ENCODE results near the gene MACO1. TPM values are rescaled to one million over a fixed set of nuclear protein-coding genes. Genes with fewer than 3 reads are reported as not detected.
"Not testable (repeated sequence)": the region's sequence is repeated elsewhere in the genome, so short reads cannot be mapped to it uniquely, and the experiment has no call there.

MACO1 gene
- total RNA-seq, 1 experiment from 2014 or later, result 9.8 TPM

DNA sequence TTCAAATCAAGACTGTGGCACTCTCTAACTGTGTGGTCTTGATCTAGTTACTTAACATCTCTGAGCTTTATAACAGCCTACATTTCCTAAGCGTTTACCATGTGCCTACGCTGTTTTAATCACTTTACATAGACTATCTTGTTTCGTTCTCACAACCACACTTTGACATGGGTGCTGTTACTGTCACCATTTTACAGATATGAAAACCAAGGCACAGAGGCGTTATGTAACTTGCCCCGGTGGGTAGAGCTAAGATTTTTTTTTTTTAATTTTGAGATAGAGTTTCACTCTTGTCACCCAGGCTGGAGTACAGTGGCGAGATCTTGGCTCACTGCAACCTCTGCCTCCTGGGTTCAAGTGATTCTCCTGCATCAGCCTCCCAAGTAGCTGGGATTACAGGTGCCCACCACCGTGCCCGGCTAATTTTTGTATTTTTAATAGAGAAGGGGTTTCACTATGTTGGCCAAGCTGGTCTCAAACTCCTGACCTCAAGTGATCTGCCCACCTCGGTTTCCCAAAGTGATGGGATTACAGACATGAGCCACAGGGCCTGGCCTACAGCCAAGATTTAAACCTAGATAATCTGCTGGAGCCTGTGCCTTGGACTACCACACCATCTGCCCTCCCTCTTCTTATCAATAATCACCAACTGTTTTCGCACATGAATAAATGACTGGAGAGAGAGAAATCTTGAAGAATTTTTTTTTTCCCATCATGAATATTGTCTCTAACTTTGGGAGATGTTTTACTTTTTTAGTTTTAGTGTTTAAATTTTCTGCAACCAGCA lies 20.9 kb upstream of the MACO1 start:
- intact Hi-C loops (cut with micrococcal nuclease); POLR2A ChIA-PET; DNase-seq (ENCODE audit: low read depth, low spot score); H3K4me2 ChIP-seq (ENCODE audit: low read length); ATAC-seq; BruUV-seq (replicated peaks); CTCF ChIA-PET; H4K20me1 ChIP-seq (ENCODE audit: insufficient read depth); H3K36me3 ChIP-seq (ENCODE audit: control insufficient read depth in 1 of 2, insufficient read depth in 2 of 2, low read length in 2 of 2); H3K9ac ChIP-seq (ENCODE audit: low read length); H2AFZ ChIP-seq (ENCODE audit: low read depth, low read length, poor library complexity, severe bottlenecking); H3K79me2 ChIP-seq (ENCODE audit: insufficient read depth, low read length); RAD21 ChIA-PET (ENCODE audit: low non-redundant PET in 1 of 2, low total read pairs in 2 of 2, uncharacterized antibody in 2 of 2, unreplicated experiment in 2 of 2); H3K27ac ChIP-seq (ENCODE audit: low read depth, low read length); H3K4me1 ChIP-seq (ENCODE audit: control insufficient read depth in 1 of 2, insufficient read depth in 2 of 2, low read length in 2 of 2); H3K9me3 ChIP-seq (ENCODE audit: control insufficient read depth in 1 of 2, insufficient read depth in 1 of 2, low read depth in 1 of 2, low read length in 2 of 2); H3K9me2 ChIP-seq (ENCODE audit: insufficient read depth); H3K27me3 ChIP-seq (ENCODE audit: insufficient read depth, low read length); H3K4me3 ChIP-seq (replicated peaks in 1 of 2; ENCODE audit: low read depth in 1 of 2, low read length in 2 of 2): not testable (repeated sequence)

DNA sequence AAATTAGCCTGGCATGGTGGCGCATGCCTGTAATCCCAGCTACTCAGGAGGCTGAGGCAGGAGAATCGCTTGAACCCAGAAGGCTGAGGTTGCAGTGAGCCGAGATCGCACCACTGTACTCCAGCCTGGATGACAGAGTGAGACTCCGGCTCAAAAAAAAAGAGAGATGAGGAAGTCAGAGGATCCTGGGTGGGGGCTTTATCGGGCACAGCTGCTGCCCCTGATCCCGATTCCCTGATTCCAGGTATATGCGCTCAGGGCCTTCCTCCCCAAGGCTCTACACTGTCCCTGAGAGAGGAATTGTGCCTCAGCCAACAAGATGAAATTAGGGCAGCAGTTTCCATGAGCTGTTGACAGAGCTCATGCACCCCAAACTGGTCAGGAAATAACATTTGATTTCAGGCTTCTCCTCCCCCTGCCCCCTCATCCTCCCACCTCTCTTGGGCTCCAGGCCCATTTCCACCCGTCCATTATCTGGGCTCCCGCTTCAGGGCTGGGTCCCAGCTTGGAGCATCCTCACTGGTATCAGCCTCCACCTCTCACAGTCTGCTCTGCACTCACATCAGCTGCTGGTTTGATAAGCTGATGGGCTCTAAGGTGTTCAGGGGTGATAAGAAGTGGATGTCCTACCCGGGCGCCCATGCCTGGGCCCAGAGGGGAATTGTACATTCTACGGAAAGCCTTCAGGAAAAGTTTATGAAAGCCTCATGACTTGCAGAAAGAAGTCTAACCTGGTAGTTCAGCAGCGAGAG lies 17.6 kb upstream of the MACO1 start:
- H3K4me2 ChIP-seq (ENCODE audit: low read length); DNase-seq (ENCODE audit: low read depth, low spot score); H3K9me2 ChIP-seq (ENCODE audit: insufficient read depth); H3K4me3 ChIP-seq (replicated peaks in 1 of 2; ENCODE audit: low read depth in 1 of 2, low read length in 2 of 2); H3K27ac ChIP-seq (ENCODE audit: low read depth, low read length); H2AFZ ChIP-seq (ENCODE audit: low read depth, low read length, poor library complexity, severe bottlenecking); H3K9ac ChIP-seq (ENCODE audit: low read length); intact Hi-C loops (cut with micrococcal nuclease); CTCF ChIA-PET; ATAC-seq; H3K79me2 ChIP-seq (ENCODE audit: insufficient read depth, low read length); H3K27me3 ChIP-seq (ENCODE audit: insufficient read depth, low read length); RAD21 ChIA-PET (ENCODE audit: low non-redundant PET in 1 of 2, low total read pairs in 2 of 2, uncharacterized antibody in 2 of 2, unreplicated experiment in 2 of 2); H3K9me3 ChIP-seq (ENCODE audit: control insufficient read depth in 1 of 2, insufficient read depth in 1 of 2, low read depth in 1 of 2, low read length in 2 of 2); H3K4me1 ChIP-seq (ENCODE audit: control insufficient read depth in 1 of 2, insufficient read depth in 2 of 2, low read length in 2 of 2); H3K36me3 ChIP-seq (ENCODE audit: control insufficient read depth in 1 of 2, insufficient read depth in 2 of 2, low read length in 2 of 2); BruUV-seq (replicated peaks); POLR2A ChIA-PET; H4K20me1 ChIP-seq (ENCODE audit: insufficient read depth): not testable (repeated sequence)

DNA sequence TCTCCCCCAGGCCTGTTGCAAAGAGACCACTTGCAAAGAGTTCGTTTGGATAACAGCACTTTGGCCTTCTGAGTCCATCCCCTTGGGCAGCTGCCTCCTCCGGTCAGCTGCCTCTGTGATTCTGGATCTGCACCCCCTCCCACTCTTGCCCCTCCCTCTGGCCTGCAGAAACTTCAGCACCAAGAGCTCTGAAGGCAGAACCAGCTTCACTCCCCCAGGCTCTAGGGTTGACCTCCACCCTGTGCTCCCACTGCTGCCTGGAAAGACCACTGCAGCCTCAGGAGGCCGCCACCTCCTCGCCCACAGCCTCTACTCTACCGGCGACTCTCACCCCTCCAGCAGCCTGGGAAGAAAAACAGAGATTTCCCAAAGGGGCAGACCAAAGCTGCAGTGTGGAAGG lies 16.5 kb upstream of the MACO1 start:
- BruUV-seq (replicated peaks); H3K79me2 ChIP-seq (ENCODE audit: insufficient read depth, low read length); H3K4me3 ChIP-seq (replicated peaks in 1 of 2; ENCODE audit: low read depth in 1 of 2, low read length in 2 of 2); H3K4me1 ChIP-seq (ENCODE audit: control insufficient read depth in 1 of 2, insufficient read depth in 2 of 2, low read length in 2 of 2); ATAC-seq; RAD21 ChIA-PET (ENCODE audit: low non-redundant PET in 1 of 2, low total read pairs in 2 of 2, uncharacterized antibody in 2 of 2, unreplicated experiment in 2 of 2); intact Hi-C loops (cut with micrococcal nuclease); POLR2A ChIA-PET; H3K9me3 ChIP-seq (ENCODE audit: control insufficient read depth in 1 of 2, insufficient read depth in 1 of 2, low read depth in 1 of 2, low read length in 2 of 2); H3K9me2 ChIP-seq (ENCODE audit: insufficient read depth); H4K20me1 ChIP-seq (ENCODE audit: insufficient read depth); CTCF ChIA-PET; H3K27ac ChIP-seq (ENCODE audit: low read depth, low read length); DNase-seq (ENCODE audit: low read depth, low spot score); H3K4me2 ChIP-seq (ENCODE audit: low read length); H3K27me3 ChIP-seq (ENCODE audit: insufficient read depth, low read length); H3K36me3 ChIP-seq (ENCODE audit: control insufficient read depth in 1 of 2, insufficient read depth in 2 of 2, low read length in 2 of 2); H3K9ac ChIP-seq (ENCODE audit: low read length); H2AFZ ChIP-seq (ENCODE audit: low read depth, low read length, poor library complexity, severe bottlenecking): not testable (repeated sequence)

DNA sequence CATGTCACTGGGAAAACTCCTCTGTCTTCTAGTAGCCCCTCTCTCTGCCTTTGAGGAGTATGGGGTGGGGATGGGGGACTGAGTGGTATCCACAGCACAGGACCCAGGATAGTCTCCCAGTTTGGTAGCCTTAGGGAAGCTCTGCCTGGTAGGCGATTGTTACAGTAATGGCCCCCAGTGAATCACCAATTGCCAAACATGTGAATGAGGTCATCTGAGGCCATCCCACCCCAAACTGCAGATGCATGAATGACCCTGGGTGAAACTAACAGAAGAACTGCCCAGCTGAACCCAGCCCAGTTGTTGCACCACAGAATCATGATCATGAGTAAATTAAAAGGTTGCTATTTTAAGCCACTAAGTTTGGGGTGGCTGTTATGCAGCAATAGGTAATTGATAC lies 16.1 kb upstream of the MACO1 start:
- H3K9me3 ChIP-seq (ENCODE audit: control insufficient read depth in 1 of 2, insufficient read depth in 1 of 2, low read depth in 1 of 2, low read length in 2 of 2); H3K9me2 ChIP-seq (ENCODE audit: insufficient read depth); ATAC-seq; H3K79me2 ChIP-seq (ENCODE audit: insufficient read depth, low read length); H3K36me3 ChIP-seq (ENCODE audit: control insufficient read depth in 1 of 2, insufficient read depth in 2 of 2, low read length in 2 of 2); H2AFZ ChIP-seq (ENCODE audit: low read depth, low read length, poor library complexity, severe bottlenecking); H3K4me1 ChIP-seq (ENCODE audit: control insufficient read depth in 1 of 2, insufficient read depth in 2 of 2, low read length in 2 of 2); H3K27me3 ChIP-seq (ENCODE audit: insufficient read depth, low read length); H3K4me3 ChIP-seq (replicated peaks in 1 of 2; ENCODE audit: low read depth in 1 of 2, low read length in 2 of 2); RAD21 ChIA-PET (ENCODE audit: low non-redundant PET in 1 of 2, low total read pairs in 2 of 2, uncharacterized antibody in 2 of 2, unreplicated experiment in 2 of 2); H3K27ac ChIP-seq (ENCODE audit: low read depth, low read length); DNase-seq (ENCODE audit: low read depth, low spot score); intact Hi-C loops (cut with micrococcal nuclease); H3K9ac ChIP-seq (ENCODE audit: low read length); CTCF ChIA-PET; BruUV-seq (replicated peaks); POLR2A ChIA-PET; H3K4me2 ChIP-seq (ENCODE audit: low read length); H4K20me1 ChIP-seq (ENCODE audit: insufficient read depth): not testable (repeated sequence)
